GM12892 (cell line): ENCODE measurements around the gene OXNAD1.

ENCODE experiments used
- POLR2A ChIP-seq: IDR thresholded peaks from 2 replicates; pipeline ENCODE4 v1.6.1; 2011; ENCODE audit warnings: low read depth, low read length, control low read depth
- POLR2AphosphoS5 ChIP-seq: IDR thresholded peaks from 2 replicates; pipeline ENCODE4 v1.6.1; 2011; ENCODE audit warnings: low read depth, low read length, control low read depth

- TF ChIP-seq POLR2AphosphoS5 = no peak
- TF ChIP-seq POLR2A = no peak
These were observed 19.6 kb downstream of the OXNAD1 start for GRCh38 chr3:16284633-16285032.
